NCI-H510A (cell line): ENCODE data around the gene GPC6.

Experiments
- DNase-seq: peaks from one replicate; lab custom pipeline; 2025; lab: John Stamatoyannopoulos, UW

Gene GPC6

GRCh38 chr13:93502987-93503615 is 276.5 kb downstream of the GPC6 start:
- no peak for DNase-seq

GRCh38 chr13:93505104-93505952 is 278.7 kb downstream of the GPC6 start:
- peak; percentile 8 for DNase-seq

GRCh38 chr13:93511011-93511410 is 284.4 kb downstream of the GPC6 start:
- no peak for DNase-seq

- DNase-seq = no peak
These were observed 288.7 kb downstream of the GPC6 start for GRCh38 chr13:93515267-93515666.

GRCh38 chr13:93517658-93518057 is 291.1 kb downstream of the GPC6 start:
- no peak for DNase-seq

GRCh38 chr13:93521307-93521706 is 294.7 kb downstream of the GPC6 start:
- no peak for DNase-seq

GRCh38 chr13:93522501-93522900 is 295.9 kb downstream of the GPC6 start:
- DNase-seq = no peak

GRCh38 chr13:93525087-93525486 is 298.5 kb downstream of the GPC6 start:
- DNase-seq = no peak

- DNase-seq = no peak
These were observed 301.2 kb downstream of the GPC6 start for GRCh38 chr13:93527748-93528297.

GRCh38 chr13:93529961-93530360 is 303.4 kb downstream of the GPC6 start:
- DNase-seq = no peak

GRCh38 chr13:93534181-93534700 is 307.6 kb downstream of the GPC6 start:
- peak; percentile 5 for DNase-seq

GRCh38 chr13:93535251-93535650 is 308.6 kb downstream of the GPC6 start:
- no peak for DNase-seq

GRCh38 chr13:93539914-93540313 is 313.3 kb downstream of the GPC6 start:
- no peak for DNase-seq

- no peak for DNase-seq
These were observed 321.3 kb downstream of the GPC6 start for GRCh38 chr13:93547886-93548285.

- no peak for DNase-seq
These were observed 322.9 kb downstream of the GPC6 start for GRCh38 chr13:93549326-93550005.

GRCh38 chr13:93550236-93550635 is 323.6 kb downstream of the GPC6 start:
- DNase-seq = no peak

- peak; percentile 7 for DNase-seq
These were observed 326.0 kb downstream of the GPC6 start for GRCh38 chr13:93552596-93552995.

- no peak for DNase-seq
These were observed 327.9 kb downstream of the GPC6 start for GRCh38 chr13:93554514-93554913.

- no peak for DNase-seq
These were observed 332.0 kb downstream of the GPC6 start for GRCh38 chr13:93558637-93559036.

GRCh38 chr13:93559718-93560117 is 333.1 kb downstream of the GPC6 start:
- DNase-seq = no peak

GRCh38 chr13:93561576-93562225 is 335.1 kb downstream of the GPC6 start:
- DNase-seq = no peak

GRCh38 chr13:93562676-93563075 is 336.1 kb downstream of the GPC6 start:
- no peak for DNase-seq
